HepG2 (cell line): ENCODE measurements around the gene H2AZ1. TPM values are rescaled to one million over a fixed set of nuclear protein-coding genes. Genes with fewer than 3 reads are reported as not detected.

Experiments
- ELF3 ChIP-seq: IDR thresholded peaks from 2 replicates; pipeline ENCODE4 v1.6.1; 2016; ENCODE audit warnings: missing genetic modification reagents, missing compliant biosample characterization
- EP300 ChIP-seq, 3 experiments: sonication (generic) in 1 of 3; formaldehyde crosslinking in 1 of 3; IDR thresholded peaks; 2 replicates each; pipeline versions ENCODE4 v1.5.1 to v1.6.1; 2011 to 2020; ENCODE audit warnings: low read depth in 2 of 3, low read length in 2 of 3, borderline replicate concordance in 1 of 3, improper control_type of control experiment in 1 of 3, mild to moderate bottlenecking in 1 of 3, missing genetic modification reagents in 1 of 3, moderate library complexity in 1 of 3
- HES4 ChIP-seq: sonication (generic); formaldehyde crosslinking; IDR thresholded peaks from 2 replicates; pipeline ENCODE4 v1.9.0; 2021; ENCODE audit warnings: mild to moderate bottlenecking, missing genetic modification reagents, borderline replicate concordance
- KDM2A ChIP-seq: sonication (generic); formaldehyde crosslinking; IDR thresholded peaks from 2 replicates; pipeline ENCODE4 v1.4.0; 2020; ENCODE audit warnings: low read depth, missing genetic modification reagents, borderline replicate concordance
- KLF6 ChIP-seq: IDR thresholded peaks from 2 replicates; pipeline ENCODE4 v1.8.0; 2016; ENCODE audit warnings: missing biosample characterization, missing genetic modification reagents
- KLF9 ChIP-seq: IDR thresholded peaks from 2 replicates; pipeline ENCODE4 v1.6.1; 2016; ENCODE audit warnings: low read depth
- MYC ChIP-seq: sonication (generic); formaldehyde crosslinking; IDR thresholded peaks from 2 replicates; pipeline ENCODE4 v1.9.0; 2021; ENCODE audit warnings: missing genetic modification reagents, borderline replicate concordance
- RBAK ChIP-seq: sonication (generic); formaldehyde crosslinking; IDR thresholded peaks from 2 replicates; pipeline ENCODE4 v1.5.1; 2020; ENCODE audit warnings: mild to moderate bottlenecking, missing genetic modification reagents
- SMAD3 ChIP-seq: sonication (generic); formaldehyde crosslinking; IDR thresholded peaks from 2 replicates; pipeline ENCODE4 v1.4.0; 2020; ENCODE audit warnings: missing genetic modification reagents
- TBX3 ChIP-seq: fragments of 450-650 bp; IDR thresholded peaks from 2 replicates; pipeline ENCODE4 v1.6.1; 2017; ENCODE audit warnings: antibody characterized with exemption, mild to moderate bottlenecking, inconsistent platforms, borderline replicate concordance
- TP53 ChIP-seq: sonication (generic); formaldehyde crosslinking; conservative IDR thresholded peaks from 2 replicates; pipeline ENCODE4 v1.4.0; 2020; ENCODE audit warnings: missing genetic modification reagents
- ZFP36L1 ChIP-seq: sonication (generic); formaldehyde crosslinking; IDR thresholded peaks from 2 replicates; pipeline ENCODE4 v1.8.0; 2022; ENCODE audit warnings: mild to moderate bottlenecking, missing genetic modification reagents, moderate library complexity
- ZNF12 ChIP-seq: sonication (generic); formaldehyde crosslinking; IDR thresholded peaks from 2 replicates; pipeline ENCODE4 v1.5.0; 2020; ENCODE audit warnings: missing genetic modification reagents
- ZNF709 ChIP-seq: sonication (generic); formaldehyde crosslinking; IDR thresholded peaks from 2 replicates; pipeline ENCODE4 v1.5.0; 2020; ENCODE audit warnings: mild to moderate bottlenecking, missing genetic modification reagents
- ZNF839 ChIP-seq: sonication (generic); formaldehyde crosslinking; IDR thresholded peaks from 2 replicates; pipeline ENCODE4 v1.4.0; 2020; ENCODE audit warnings: missing genetic modification reagents, mild to moderate bottlenecking, borderline replicate concordance
- polyA plus RNA-seq, 8 experiments: library from polyadenylated mRNA; depleted of rRNA in 3 of 8; stranded (reverse) in 7 of 8; unstranded in 1 of 8; fragments of >200 nt; fragmentation: Illumina TruSeq in 4 of 8; extraction: Trizol in 4 of 8; gene quantifications; 2 replicates each; pipeline versions ENCODE4 v1.2.1 to v1.2.3, GENCODE V29; 2011 to 2016; ENCODE audit warnings: low read depth in 4 of 8, missing spikeins in 1 of 8, mixed read lengths in 1 of 8; ENCODE audit not compliant: insufficient read depth in 1 of 8
- total RNA-seq, 5 experiments: library from RNA; depleted of rRNA; stranded (reverse); fragments of >200 nt; fragmentation: Illumina TruSeq; extraction: Trizol; gene quantifications; 2 replicates each; pipeline ENCODE4 v1.2.3, GENCODE V29; 2016; ENCODE audit warnings: low read depth in 1 of 5
- TF ChIP-seq, protein P1 (sequence below): IDR thresholded peaks from 2 replicates; pipeline ENCODE4 v1.6.1; 2016; ENCODE audit warnings: missing compliant biosample characterization, missing genetic modification reagents, borderline replicate concordance
- TF ChIP-seq, protein P2 (sequence below): IDR thresholded peaks from 2 replicates; pipeline ENCODE4 v1.6.1; 2016; ENCODE audit warnings: low read depth
- TF ChIP-seq, protein P3 (sequence below): IDR thresholded peaks from 2 replicates; pipeline ENCODE4 v1.6.1; 2016; ENCODE audit warnings: missing compliant biosample characterization, missing genetic modification reagents, borderline replicate concordance
- TF ChIP-seq, protein P4 (sequence below): sonication (generic); formaldehyde crosslinking; IDR thresholded peaks from 2 replicates; pipeline ENCODE4 v1.4.0; 2020; ENCODE audit warnings: mild to moderate bottlenecking, missing genetic modification reagents
- TF ChIP-seq, protein P5 (sequence below): sonication (generic); formaldehyde crosslinking; IDR thresholded peaks from 2 replicates; pipeline ENCODE4 v1.4.0; 2020; ENCODE audit warnings: missing genetic modification reagents
- TF ChIP-seq, protein P6 (sequence below): sonication (generic); formaldehyde crosslinking; IDR thresholded peaks from 2 replicates; pipeline ENCODE4 v1.4.0; 2020; ENCODE audit warnings: mild to moderate bottlenecking, missing genetic modification reagents, borderline replicate concordance

Gene H2AZ1
- total and polyA plus RNA-seq, 2 of the 13 experiments (the other 11 are each of a cell fraction or from before 2014, with no cell fraction given) = 301 to 574 TPM

DNA sequence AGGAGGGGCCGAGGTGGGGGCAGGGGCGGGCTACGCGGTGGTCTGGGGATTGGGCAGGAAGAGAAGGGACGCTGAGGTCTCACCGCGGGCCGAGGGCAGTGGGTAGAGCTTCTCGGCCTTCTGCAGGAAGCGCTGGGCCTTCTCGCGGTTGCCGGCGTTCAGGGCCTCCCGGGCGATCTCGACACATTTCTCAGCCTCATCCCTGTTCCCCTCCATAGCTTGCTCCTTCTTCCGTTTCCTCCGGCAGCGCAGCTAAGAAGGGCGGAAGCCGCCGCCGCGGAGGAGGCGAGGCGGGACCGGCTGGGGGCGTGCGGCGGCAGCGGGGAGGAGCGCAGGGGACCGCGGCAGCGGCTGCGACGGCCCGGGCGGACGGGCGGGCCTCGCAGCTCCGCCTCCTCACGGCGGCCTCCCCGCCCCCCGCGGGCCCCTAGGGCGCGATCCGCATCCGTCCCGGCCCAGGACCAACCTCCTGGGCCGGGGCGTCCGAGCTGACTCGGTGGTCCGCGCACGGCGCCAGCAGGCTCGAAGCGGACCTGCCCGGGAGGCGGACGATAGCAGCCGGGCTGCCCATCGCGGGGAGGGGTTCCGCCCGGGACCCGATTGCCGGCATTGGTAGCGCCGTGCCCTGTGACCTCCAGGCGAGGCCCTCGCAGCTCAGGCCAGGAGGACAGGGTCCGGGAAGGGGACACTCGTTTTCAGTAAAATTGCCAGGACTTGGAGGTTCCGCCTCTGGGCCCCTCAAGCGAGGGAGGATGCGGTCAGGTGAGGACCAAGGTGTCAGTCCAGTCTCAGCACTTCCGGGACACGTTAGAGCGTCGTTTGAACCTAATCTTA is 3.5 kb downstream of the H2AZ1 start, which contains the start of gene DNAJB14 (continued):
- TF ChIP-seq, protein P1, sequence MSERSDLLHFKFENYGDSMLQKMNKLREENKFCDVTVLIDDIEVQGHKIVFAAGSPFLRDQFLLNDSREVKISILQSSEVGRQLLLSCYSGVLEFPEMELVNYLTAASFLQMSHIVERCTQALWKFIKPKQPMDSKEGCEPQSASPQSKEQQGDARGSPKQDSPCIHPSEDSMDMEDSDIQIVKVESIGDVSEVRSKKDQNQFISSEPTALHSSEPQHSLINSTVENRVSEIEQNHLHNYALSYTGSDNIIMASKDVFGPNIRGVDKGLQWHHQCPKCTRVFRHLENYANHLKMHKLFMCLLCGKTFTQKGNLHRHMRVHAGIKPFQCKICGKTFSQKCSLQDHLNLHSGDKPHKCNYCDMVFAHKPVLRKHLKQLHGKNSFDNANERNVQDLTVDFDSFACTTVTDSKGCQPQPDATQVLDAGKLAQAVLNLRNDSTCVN (CRISPR knock-in tag) = peak; percentile 28; the same call in 1 of the 2 replicates
- TF ChIP-seq SMAD3 (CRISPR knock-in tag) = no peak
- 0 out of 2 replicates have a peak, but pooled peaks have one; percentile 42 for TF ChIP-seq ZNF12 (CRISPR knock-in tag)
- TF ChIP-seq, protein P2, sequence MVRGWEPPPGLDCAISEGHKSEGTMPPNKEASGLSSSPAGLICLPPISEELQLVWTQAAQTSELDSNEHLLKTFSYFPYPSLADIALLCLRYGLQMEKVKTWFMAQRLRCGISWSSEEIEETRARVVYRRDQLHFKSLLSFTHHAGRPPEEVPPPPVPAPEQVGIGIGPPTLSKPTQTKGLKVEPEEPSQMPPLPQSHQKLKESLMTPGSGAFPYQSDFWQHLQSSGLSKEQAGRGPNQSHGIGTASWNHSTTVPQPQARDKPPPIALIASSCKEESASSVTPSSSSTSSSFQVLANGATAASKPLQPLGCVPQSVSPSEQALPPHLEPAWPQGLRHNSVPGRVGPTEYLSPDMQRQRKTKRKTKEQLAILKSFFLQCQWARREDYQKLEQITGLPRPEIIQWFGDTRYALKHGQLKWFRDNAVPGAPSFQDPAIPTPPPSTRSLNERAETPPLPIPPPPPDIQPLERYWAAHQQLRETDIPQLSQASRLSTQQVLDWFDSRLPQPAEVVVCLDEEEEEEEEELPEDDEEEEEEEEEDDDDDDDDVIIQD (CRISPR knock-in tag) = no peak
- no peak; the same call in 1 of the 2 replicates for TF ChIP-seq TBX3
- TF ChIP-seq RBAK (CRISPR knock-in tag) = no peak
- TF ChIP-seq, protein P3, sequence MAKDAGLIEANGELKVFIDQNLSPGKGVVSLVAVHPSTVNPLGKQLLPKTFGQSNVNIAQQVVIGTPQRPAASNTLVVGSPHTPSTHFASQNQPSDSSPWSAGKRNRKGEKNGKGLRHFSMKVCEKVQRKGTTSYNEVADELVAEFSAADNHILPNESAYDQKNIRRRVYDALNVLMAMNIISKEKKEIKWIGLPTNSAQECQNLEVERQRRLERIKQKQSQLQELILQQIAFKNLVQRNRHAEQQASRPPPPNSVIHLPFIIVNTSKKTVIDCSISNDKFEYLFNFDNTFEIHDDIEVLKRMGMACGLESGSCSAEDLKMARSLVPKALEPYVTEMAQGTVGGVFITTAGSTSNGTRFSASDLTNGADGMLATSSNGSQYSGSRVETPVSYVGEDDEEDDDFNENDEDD (CRISPR knock-in tag) = peak; percentile 36; the same call in 1 of the 2 replicates
- TF ChIP-seq, protein P4, sequence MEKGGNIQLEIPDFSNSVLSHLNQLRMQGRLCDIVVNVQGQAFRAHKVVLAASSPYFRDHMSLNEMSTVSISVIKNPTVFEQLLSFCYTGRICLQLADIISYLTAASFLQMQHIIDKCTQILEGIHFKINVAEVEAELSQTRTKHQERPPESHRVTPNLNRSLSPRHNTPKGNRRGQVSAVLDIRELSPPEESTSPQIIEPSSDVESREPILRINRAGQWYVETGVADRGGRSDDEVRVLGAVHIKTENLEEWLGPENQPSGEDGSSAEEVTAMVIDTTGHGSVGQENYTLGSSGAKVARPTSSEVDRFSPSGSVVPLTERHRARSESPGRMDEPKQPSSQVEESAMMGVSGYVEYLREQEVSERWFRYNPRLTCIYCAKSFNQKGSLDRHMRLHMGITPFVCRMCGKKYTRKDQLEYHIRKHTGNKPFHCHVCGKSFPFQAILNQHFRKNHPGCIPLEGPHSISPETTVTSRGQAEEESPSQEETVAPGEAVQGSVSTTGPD (CRISPR knock-in tag) = no peak
- no peak for TF ChIP-seq ZNF839
- TF ChIP-seq, protein P5, sequence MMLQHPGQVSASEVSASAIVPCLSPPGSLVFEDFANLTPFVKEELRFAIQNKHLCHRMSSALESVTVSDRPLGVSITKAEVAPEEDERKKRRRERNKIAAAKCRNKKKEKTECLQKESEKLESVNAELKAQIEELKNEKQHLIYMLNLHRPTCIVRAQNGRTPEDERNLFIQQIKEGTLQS = no peak
- TF ChIP-seq HES4 (CRISPR knock-in tag) = no peak
- no peak for TF ChIP-seq MYC
- 0 out of 2 replicates have a peak, but pooled peaks have one; percentile 54 for TF ChIP-seq ZFP36L1
- TF ChIP-seq KLF6 (CRISPR knock-in tag) = no peak
- no peak; the same call in 1 of the 2 replicates for TF ChIP-seq ZNF709 (CRISPR knock-in tag)
- 0 out of 2 replicates have a peak, but pooled peaks have one; percentile 56 for TF ChIP-seq KLF9
- TF ChIP-seq KDM2A (CRISPR knock-in tag) = peak; percentile 99
- TF ChIP-seq EP300 (IDR thresholded peaks at IDR 0.05; ENCODE audit: low read depth in 2 of 2, low read length in 2 of 2) = no peak
- TF ChIP-seq EP300 (CRISPR knock-in tag; IDR thresholded peaks at IDR 0.05; ENCODE audit: borderline replicate concordance) = no peak
- TF ChIP-seq, protein P6, sequence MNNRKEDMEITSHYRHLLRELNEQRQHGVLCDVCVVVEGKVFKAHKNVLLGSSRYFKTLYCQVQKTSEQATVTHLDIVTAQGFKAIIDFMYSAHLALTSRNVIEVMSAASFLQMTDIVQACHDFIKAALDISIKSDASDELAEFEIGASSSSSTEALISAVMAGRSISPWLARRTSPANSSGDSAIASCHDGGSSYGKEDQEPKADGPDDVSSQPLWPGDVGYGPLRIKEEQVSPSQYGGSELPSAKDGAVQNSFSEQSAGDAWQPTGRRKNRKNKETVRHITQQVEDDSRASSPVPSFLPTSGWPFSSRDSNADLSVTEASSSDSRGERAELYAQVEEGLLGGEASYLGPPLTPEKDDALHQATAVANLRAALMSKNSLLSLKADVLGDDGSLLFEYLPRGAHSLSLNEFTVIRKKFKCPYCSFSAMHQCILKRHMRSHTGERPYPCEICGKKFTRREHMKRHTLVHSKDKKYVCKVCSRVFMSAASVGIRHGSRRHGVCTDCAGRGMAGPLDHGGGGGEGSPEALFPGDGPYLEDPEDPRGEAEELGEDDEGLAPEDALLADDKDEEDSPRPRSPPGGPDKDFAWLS = no peak
- TF ChIP-seq ELF3 (CRISPR knock-in tag) = no peak; the same call in 1 of the 2 replicates
- no peak for TF ChIP-seq TP53
